HEK293 (cell line): ENCODE data around the gene UBE2J2.

Experiments
- CTCF ChIP-seq: fragments of 450-650 bp; formaldehyde crosslinking; IDR thresholded peaks from 2 replicates; pipeline ENCODE4 v1.5.1; 2016; ENCODE audit warnings: missing biosample characterization, missing genetic modification characterization
- RBAK ChIP-seq: fragments of 450-650 bp; formaldehyde crosslinking; IDR thresholded peaks from 2 replicates; pipeline ENCODE4 v1.5.1; 2016; ENCODE audit warnings: missing biosample characterization, missing genetic modification characterization
- SALL2 ChIP-seq: fragments of 450-650 bp; formaldehyde crosslinking; IDR thresholded peaks from 2 replicates; pipeline ENCODE4 v1.5.0; 2017; ENCODE audit warnings: missing biosample characterization, mild to moderate bottlenecking, missing genetic modification characterization, borderline replicate concordance
- SETDB1 ChIP-seq: IDR thresholded peaks from one replicate; pipeline ENCODE4 v1.6.1; 2017; ENCODE audit warnings: mild to moderate bottlenecking, low read length, moderate library complexity, mixed read lengths; ENCODE audit not compliant: insufficient read length
- ZNF175 ChIP-seq: fragments of 450-650 bp; formaldehyde crosslinking; IDR thresholded peaks from 2 replicates; pipeline ENCODE4 v1.5.1; 2016; ENCODE audit warnings: missing biosample characterization, missing genetic modification characterization
- ZNF239 ChIP-seq: fragments of 450-650 bp; formaldehyde crosslinking; IDR thresholded peaks from 2 replicates; pipeline ENCODE4 v1.5.1; 2016; ENCODE audit warnings: missing biosample characterization, missing genetic modification characterization
- ZNF274 ChIP-seq, 2 experiments: fragments of 200-500 bp in 1 of 2; fragments of 450-650 bp in 1 of 2; sonication (Bioruptor generic) in 1 of 2; formaldehyde crosslinking in 1 of 2; IDR thresholded peaks; 2 replicates each; pipeline versions ENCODE4 v1.5.1 to v1.6.1; 2014 to 2016; ENCODE audit warnings: borderline replicate concordance in 1 of 2, inconsistent platforms in 1 of 2, low read length in 1 of 2, missing biosample characterization in 1 of 2, missing genetic modification characterization in 1 of 2
- ZNF391 ChIP-seq: fragments of 450-650 bp; formaldehyde crosslinking; IDR thresholded peaks from 2 replicates; pipeline ENCODE4 v1.5.1; 2016; ENCODE audit warnings: low read depth, missing biosample characterization, missing genetic modification characterization, borderline replicate concordance
- ZNF521 ChIP-seq: fragments of 450-650 bp; formaldehyde crosslinking; IDR thresholded peaks from 2 replicates; pipeline ENCODE4 v1.5.1; 2017; ENCODE audit warnings: missing biosample characterization, mild to moderate bottlenecking, missing genetic modification characterization
- TF ChIP-seq, protein P1 (sequence below): fragments of 450-650 bp; formaldehyde crosslinking; IDR thresholded peaks from 2 replicates; pipeline ENCODE4; 2016; ENCODE audit warnings: missing biosample characterization, missing genetic modification characterization
- TF ChIP-seq, protein P2 (sequence below): fragments of 450-650 bp; formaldehyde crosslinking; conservative IDR thresholded peaks from 2 replicates; pipeline ENCODE4 v1.5.1; 2016; ENCODE audit warnings: low read depth, missing biosample characterization, missing genetic modification characterization

- no peak for TF ChIP-seq ZNF274 (IDR thresholded peaks at IDR 0.05; ENCODE audit: low read length)
- TF ChIP-seq ZNF274 (tag by site-specific recombination; IDR thresholded peaks at IDR 0.05; ENCODE audit: borderline replicate concordance), result no peak
- TF ChIP-seq CTCF (tag by site-specific recombination), result no peak
- no peak for TF ChIP-seq ZNF521 (tag by site-specific recombination)
- no peak for TF ChIP-seq RBAK (tag by site-specific recombination)
- TF ChIP-seq SALL2 (tag by site-specific recombination), result no peak
- no peak for TF ChIP-seq ZNF239
- no peak for TF ChIP-seq ZNF175 (tag by site-specific recombination)
- TF ChIP-seq, protein P1, sequence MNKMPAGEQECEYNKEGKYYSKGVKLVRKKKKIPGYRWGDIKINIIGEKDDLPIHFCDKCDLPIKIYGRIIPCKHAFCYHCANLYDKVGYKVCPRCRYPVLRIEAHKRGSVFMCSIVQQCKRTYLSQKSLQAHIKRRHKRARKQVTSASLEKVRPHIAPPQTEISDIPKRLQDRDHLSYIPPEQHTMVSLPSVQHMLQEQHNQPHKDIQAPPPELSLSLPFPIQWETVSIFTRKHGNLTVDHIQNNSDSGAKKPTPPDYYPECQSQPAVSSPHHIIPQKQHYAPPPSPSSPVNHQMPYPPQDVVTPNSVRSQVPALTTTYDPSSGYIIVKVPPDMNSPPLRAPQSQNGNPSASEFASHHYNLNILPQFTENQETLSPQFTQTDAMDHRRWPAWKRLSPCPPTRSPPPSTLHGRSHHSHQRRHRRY, result no peak
- TF ChIP-seq, protein P2, sequence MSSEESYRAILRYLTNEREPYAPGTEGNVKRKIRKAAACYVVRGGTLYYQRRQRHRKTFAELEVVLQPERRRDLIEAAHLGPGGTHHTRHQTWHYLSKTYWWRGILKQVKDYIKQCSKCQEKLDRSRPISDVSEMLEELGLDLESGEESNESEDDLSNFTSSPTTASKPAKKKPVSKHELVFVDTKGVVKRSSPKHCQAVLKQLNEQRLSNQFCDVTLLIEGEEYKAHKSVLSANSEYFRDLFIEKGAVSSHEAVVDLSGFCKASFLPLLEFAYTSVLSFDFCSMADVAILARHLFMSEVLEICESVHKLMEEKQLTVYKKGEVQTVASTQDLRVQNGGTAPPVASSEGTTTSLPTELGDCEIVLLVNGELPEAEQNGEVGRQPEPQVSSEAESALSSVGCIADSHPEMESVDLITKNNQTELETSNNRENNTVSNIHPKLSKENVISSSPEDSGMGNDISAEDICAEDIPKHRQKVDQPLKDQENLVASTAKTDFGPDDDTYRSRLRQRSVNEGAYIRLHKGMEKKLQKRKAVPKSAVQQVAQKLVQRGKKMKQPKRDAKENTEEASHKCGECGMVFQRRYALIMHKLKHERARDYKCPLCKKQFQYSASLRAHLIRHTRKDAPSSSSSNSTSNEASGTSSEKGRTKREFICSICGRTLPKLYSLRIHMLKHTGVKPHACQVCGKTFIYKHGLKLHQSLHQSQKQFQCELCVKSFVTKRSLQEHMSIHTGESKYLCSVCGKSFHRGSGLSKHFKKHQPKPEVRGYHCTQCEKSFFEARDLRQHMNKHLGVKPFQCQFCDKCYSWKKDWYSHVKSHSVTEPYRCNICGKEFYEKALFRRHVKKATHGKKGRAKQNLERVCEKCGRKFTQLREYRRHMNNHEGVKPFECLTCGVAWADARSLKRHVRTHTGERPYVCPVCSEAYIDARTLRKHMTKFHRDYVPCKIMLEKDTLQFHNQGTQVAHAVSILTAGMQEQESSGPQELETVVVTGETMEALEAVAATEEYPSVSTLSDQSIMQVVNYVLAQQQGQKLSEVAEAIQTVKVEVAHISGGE (tag by site-specific recombination), result no peak
- TF ChIP-seq SETDB1, result no peak
- no peak for TF ChIP-seq ZNF391
Measured at GRCh38 chr1:1296070-1297061, 22.7 kb upstream of the UBE2J2 start.
